HG03095 (cell line): ENCODE results near the gene EGFR.
A peak's percentile ranks its signal among the peaks of the same experiment; 100 is the strongest.

Source experiments
- ATAC-seq: cut with Tn5 transposase; IDR thresholded peaks from one replicate; pipeline ENCODE4 v1.9.1; 2021; ENCODE audit warnings: moderate library complexity; ENCODE audit not compliant: unreplicated experiment

Gene EGFR

DNA sequence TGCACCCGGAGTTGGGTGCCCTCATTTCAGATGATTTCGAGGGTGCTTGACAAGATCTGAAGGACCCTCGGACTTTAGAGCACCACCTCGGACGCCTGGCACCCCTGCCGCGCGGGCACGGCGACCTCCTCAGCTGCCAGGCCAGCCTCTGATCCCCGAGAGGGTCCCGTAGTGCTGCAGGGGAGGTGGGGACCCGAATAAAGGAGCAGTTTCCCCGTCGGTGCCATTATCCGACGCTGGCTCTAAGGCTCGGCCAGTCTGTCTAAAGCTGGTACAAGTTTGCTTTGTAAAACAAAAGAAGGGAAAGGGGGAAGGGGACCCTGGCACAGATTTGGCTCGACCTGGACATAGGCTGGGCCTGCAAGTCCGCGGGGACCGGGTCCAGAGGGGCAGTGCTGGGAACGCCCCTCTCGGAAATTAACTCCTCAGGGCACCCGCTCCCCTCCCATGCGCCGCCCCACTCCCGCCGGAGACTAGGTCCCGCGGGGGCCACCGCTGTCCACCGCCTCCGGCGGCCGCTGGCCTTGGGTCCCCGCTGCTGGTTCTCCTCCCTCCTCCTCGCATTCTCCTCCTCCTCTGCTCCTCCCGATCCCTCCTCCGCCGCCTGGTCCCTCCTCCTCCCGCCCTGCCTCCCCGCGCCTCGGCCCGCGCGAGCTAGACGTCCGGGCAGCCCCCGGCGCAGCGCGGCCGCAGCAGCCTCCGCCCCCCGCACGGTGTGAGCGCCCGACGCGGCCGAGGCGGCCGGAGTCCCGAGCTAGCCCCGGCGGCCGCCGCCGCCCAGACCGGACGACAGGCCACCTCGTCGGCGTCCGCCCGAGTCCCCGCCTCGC, at the start of gene EGFR:
Gene EGFR (plus strand): TSS at position 657 of the 830 bp plus-strand sequence. CDS start 261 bp downstream, outside the sequence.
- ATAC-seq, result no peak

DNA sequence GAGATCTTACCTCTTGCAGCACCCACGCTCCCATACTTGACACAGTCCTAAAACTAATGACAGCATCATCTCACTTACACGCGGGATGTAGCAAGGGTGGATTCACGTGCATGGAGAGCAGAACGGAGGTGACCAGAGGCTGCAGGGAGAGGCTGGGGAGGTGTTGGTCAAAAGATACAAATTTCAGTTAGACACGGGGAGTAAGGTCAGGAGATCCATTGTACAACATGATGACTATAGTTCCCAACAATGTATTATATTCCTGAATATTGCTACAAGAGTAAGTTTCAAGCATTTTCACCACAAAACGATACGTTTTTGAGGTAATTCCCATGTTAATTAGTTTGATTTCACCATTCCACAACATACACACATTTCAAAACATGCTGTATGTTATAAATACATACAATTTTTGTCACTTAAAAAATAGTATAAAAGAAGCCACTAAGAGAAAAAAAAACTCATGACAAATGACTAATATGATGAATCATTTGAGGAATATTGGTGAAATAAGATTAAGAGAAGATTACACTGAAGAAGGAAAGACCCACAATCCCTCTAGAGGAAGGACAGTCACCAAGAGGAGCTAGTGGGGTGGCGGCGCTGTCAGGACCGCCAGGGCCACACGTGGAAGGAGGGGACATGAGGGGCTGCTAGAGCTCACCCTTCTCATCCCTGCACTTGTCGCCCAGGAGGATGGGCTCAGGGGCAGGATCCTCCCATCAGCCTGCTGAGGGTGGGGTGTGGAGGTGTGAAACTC, 49.4 kb upstream of the EGFR start:
- no peak for ATAC-seq

DNA sequence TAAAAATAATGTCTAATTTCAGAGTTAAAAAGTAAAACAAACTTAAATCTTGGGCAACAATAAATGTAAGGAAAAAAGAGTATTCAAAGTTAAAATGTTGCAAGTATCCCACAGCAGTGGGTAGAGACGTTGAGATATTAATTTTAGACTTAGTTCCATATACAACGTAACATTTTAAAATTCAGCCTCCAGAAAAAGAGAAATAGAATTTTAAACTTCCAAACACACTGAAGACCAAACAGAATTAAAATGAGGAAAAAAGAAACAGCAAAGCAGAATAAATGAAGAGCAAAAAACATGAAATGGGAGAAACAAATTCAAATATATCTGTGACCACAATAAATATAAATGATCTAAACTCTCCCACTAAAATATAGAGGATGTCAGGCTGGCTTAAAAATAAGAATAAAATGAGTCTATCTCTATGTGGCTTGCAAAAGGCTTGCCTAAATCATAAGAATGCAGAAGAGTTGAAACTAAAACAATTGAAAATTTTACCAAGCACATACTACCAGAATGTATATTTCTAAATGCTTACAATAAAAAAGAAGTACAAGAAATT, 46.0 kb upstream of the EGFR start:
- ATAC-seq, result no peak

DNA sequence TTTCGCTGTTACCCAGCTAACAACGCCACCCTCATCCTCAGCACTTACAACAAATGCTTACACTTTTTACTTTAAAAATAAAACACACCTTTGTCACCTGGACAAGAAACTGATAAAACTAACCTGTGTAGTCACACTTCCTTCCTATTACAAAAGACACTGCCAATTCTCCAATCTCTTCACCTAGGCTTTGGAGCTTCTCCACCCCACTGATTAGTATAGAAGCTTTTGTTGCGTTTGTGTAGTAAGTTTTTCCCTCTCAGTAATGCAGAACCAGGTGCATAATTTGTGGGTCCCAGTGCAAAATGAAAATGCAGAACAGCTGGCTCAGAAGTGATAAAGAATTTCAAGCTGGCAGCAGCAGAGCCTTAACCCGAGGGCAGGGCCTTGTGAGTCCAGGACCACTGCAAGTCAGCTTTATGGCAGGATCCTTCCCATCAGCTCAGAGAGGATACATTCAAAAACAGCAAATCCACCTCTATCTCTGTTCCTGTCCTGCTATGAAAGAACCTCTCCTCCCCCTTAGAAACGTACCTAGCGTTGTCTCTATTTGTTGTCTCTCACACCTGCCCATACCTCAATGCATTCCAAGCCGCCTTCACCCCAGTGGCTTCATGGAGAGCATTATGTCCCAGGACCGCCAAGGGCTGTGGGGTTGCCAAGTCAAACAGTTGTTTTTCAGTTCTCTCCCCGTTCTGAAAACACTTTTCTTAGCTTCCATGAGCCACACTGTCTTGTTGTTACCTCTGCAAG, 40.3 kb upstream of the EGFR start:
- no peak for ATAC-seq

GRCh38 chr7:54980521-54980920, 38.3 kb upstream of the EGFR start:
- ATAC-seq, result no peak

DNA sequence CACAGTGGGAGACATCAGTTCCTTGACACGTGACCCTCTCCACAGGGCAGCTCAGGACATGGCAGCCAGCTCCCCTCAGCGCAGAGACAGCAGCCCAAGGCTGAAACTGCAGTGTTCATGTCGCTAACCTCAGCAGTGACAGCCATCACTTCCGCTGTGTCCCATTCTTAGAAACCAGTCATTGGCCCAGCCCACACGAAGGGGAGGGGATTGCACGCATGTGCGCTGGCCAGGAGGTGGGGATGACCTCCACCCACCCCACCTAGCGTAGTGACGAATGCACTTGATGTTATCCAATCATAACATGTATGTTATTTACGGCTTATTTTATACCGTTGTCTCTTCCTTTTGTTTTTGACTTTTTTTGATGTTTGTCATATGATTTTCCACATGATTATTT, 36.9 kb upstream of the EGFR start:
- ATAC-seq, result no peak

GRCh38 chr7:54985426-54986330, 33.1 kb upstream of the EGFR start:
- no peak for ATAC-seq

DNA sequence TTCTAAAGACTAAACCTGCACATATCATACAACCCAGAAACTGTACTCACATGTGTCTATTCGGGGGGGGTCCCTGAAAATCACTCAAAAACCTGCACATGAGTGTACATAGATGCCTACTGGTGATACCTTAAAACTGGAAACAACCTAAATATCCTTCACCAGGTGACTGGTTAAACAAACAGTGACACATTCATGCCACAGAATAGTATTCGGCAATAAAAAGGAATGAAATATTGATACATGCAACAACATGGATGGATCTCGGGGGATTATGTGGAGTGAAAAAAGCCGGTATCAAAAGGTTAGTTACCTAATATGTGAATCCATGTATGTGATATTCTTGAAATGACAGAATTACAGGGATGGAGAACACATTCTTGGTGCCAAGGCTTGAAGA, 32.1 kb upstream of the EGFR start:
- ATAC-seq, result no peak

DNA sequence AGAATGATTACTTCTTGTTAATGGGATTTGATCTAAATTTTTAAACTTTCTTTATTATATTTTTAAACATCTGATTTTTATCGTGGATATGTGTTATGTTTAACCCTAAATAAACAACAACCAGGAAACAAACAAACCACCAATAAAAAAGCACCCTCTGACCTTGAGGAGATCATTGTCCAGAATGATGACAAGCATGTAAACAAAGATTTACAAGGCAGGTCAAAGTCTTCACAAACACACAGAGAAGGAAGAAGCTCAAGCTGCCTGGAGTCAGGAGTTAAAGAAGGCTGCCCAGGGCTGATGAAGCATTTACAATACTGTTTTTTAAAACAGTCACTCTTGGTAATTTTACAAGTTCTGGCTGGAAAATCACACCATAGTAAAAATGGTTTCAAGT, 31.0 kb upstream of the EGFR start:
- ATAC-seq, result no peak

DNA sequence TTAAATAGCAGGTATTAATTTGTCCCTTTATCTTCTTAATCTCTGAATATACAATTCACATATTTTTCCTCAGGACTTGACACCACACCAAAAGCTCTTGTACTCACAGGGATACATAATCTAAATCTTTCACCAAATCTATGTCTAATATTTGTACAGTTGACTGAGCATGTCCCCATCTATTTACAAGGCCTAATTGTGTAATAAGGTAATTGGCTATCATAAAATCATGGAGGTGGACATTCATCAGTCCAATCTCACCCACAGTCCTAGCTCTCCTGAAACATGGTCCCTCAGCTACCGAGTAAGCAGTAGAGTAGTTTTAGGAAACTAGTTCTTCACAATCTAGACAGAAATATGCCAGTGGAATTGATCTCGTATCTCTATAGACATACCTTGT, 30.3 kb upstream of the EGFR start:
- no peak for ATAC-seq

DNA sequence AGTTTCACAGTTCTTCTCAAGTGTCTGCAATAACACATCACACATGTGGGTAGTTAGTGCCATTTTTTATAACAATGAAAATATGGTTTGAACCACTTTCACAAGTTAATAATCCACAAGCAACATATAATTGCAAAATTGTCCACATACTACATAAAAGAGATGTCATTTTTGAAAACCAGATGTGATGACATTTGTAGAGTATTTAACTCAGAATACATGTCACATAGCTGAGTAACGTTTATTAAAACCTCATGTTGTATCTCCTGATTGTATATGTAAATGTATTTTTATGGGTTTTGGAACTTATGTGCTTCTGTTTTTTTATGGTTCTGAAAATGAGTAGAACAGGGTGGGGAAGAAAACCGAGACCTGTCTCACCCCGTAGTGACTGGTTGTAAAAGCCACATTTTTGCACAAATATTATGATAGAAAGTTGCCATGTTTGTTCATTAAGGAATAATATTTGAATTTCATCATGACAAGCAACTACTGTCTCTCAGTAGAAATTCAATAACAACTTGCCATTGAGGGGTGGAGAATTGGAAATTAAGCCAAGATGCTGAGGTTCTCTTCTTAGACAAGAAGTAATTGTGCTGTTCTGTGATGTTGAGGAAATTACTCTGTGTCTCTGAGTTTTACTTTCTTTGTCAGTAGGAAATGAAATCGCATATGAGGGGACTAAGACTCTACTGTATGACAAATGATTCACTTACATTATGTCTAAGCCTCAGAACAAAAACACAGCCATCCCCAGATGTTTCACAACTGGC, 29.2 kb upstream of the EGFR start:
- no peak for ATAC-seq

GRCh38 chr7:54991341-54991740, 27.5 kb upstream of the EGFR start:
- ATAC-seq, result no peak

GRCh38 chr7:54992871-54993475, 25.8 kb upstream of the EGFR start:
- ATAC-seq, result no peak

DNA sequence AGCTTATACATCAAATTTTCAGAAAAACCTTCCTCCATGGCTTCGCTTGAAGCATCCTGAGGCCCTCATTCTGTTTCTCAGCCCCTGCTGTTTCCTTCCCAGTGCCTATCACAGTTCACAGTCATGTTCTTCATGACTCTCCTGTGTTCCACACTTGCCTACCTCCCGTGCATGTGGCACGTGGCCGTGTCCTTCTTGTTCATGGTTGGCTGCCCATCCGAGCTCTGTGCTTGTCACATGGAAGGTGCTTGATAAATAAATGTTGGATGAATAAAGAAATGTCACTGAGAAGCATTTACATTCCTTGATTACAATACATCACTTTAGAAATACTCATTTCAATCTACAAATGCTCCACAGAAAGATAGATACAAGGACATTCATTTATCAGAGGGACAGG, 23.7 kb upstream of the EGFR start:
- no peak for ATAC-seq

GRCh38 chr7:54995610-54996363, 23.0 kb upstream of the EGFR start:
- ATAC-seq, result peak; percentile 90

DNA sequence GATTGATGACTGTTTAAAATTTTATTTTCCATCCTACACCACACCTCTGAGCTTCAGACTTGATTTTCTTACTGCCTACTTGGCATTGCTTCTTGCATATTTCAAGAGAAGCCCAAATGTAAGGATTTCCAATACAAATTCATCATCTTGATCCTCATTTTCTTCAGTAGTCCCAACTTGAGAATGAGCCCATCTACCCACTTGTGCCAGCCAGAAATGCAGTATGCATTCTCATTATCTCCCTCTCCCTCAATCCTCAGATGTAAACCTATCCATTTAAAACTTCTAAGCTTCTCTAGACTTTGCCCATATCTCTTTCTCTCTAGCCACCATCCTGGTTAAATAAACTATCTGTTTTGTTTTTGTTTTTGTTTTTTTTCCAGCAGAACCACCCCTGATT, 22.4 kb upstream of the EGFR start:
- no peak for ATAC-seq

- ATAC-seq, result no peak
These were observed 14.2 kb upstream of the EGFR start for GRCh38 chr7:55004579-55004978.

DNA sequence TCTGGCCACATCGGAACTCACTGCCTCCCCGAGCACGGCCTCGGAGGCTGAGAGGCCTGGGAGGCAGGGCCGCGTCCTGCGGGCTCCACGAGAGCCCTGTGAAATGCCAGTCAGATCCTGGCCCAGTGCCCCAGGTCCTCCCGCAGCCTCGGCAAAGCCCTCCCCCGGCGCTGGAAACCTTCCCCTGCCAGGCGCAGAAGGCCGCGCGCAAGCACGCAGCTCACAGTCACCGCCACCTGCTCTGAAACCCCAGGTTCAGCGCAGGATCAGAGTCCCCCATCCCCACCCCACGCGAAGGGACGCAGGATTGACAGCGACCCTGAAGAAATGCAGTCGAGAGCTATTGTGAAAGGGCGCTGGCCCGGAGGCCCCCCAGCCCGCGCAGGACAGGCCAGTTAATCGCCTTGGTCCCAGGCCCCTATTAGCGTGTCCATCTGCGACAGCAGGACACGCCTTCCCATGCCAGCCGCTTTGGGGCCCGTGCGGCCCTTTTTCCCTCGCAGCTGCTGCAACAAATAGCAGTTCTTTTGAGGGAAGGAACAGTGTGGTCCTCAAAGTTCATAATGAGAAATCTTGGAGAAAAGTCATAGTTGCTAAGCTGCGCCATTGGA, 13.5 kb upstream of the EGFR start:
- no peak for ATAC-seq
